ENCODE measurements around the gene CRYBG1. TPM values are rescaled to one million over a fixed set of nuclear protein-coding genes. Genes with fewer than 3 reads are reported as not detected.
A peak's percentile ranks its signal among the peaks of the same experiment; 100 is the strongest.

The CRYBG1 gene
- total RNA-seq, 2 donors from 2014 or later = 10.1 to 11.5 TPM

DNA sequence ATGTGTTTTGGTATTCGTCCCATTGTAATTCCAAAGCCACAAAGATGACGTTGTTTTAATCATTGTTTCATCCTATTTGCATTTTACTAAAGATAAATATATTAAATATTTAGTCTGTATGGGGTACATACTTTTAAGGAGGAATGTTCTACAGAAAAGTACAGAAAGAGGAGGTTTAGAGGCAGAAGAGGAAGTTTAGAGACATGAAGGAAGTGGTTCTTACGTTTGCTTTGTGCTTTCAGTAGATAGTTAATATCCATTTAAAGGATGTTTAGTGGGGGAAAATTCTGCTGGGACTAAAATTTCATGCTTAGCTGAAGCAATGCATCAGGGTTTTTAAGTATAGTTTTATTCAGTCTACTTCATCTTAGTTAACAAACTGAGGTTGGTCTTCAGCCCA is 116.6 kb downstream of the CRYBG1 start:
- Histone ChIP-seq H3K4me3 (no peak overlapping the region), H3K27ac (peak overlapping the region in 1 of 4 donors; percentile 40), H3K36me3 (replicated peaks in 1 of 2; ENCODE audit: insufficient read depth in 1 of 2, low read depth in 2 of 2) (no peaks in the 10 kb centered on the region), H3K9me3 (no peaks in the 10 kb centered on the region), H3K4me1 (peaks cover 3% of the 10 kb centered on the region), H3K27me3 (no peaks in the 10 kb centered on the region)
- intact Hi-C loops (cut with DNase I) = no loop called here
- ATAC-seq (no peak), DNase-seq (no peak)
- 45 to 47% methylated on average over 3 of the region's 3 CpGs for WGBS, 2 donors
- TF ChIP-seq CTCF (IDR thresholded peaks at IDR 0.05) = no peak
- no peak for TF ChIP-seq POLR2A (IDR thresholded peaks at IDR 0.05)

DNA sequence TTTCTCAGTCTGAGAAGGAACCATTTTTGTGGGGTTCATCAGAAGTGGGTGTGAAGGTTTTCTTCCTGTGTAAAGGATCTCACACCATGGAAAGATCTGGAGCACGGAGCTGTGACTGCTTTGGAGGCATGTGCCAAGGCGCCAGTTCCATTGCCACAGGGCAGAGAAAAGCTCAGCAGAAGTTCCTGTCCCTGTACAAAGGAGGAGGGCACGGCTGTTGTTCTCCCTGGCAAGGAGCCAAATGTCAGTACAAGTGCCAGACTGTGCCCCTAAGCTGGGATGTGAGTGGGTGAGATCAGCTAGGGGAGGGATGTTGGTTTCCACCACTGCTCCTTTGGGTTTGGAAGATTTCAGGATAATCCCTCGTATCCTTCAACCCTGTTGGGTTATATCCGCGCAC is 117.3 kb downstream of the CRYBG1 start:
- Histone ChIP-seq H3K27me3 (no peaks in the 10 kb centered on the region), H3K27ac (peak overlapping the region in 1 of 4 donors; percentile 40), H3K4me3 (no peak overlapping the region), H3K4me1 (peaks cover 3% of the 10 kb centered on the region), H3K36me3 (replicated peaks in 1 of 2; ENCODE audit: insufficient read depth in 1 of 2, low read depth in 2 of 2) (no peaks in the 10 kb centered on the region), H3K9me3 (no peaks in the 10 kb centered on the region)
- DNase-seq (peak in 1 of 4 donors; percentile 41), ATAC-seq (no peak)
- intact Hi-C loops (cut with DNase I) = no loop called here
- TF ChIP-seq POLR2A (IDR thresholded peaks at IDR 0.05) = no peak
- no peak for TF ChIP-seq CTCF (IDR thresholded peaks at IDR 0.05)
- WGBS, 2 donors = 76 to 79% methylated on average over 6 of the region's 6 CpGs

GRCh38 chr6:106486236-106486635 is 125.7 kb downstream of the CRYBG1 start:
- H3K27ac ChIP-seq = no peak overlapping the region
- TF ChIP-seq CTCF (IDR thresholded peaks at IDR 0.05) = no peak
- no peak for TF ChIP-seq POLR2A (IDR thresholded peaks at IDR 0.05)
- intact Hi-C loops (cut with DNase I) = no loop called here
- no peaks in the 10 kb centered on the region for H3K27me3 ChIP-seq
- whole genome bisulfite sequencing, 2 donors = 82 to 86% methylated on average over 1 of the region's 1 CpG
- peaks cover 13% of the 10 kb centered on the region for H3K4me1 ChIP-seq
- H3K4me3 ChIP-seq = no peak overlapping the region
- ATAC-seq (no peak), DNase-seq (no peak)
- H3K9me3 ChIP-seq = no peaks in the 10 kb centered on the region
- H3K36me3 ChIP-seq (replicated peaks in 1 of 2; ENCODE audit: insufficient read depth in 1 of 2, low read depth in 2 of 2) = no peaks in the 10 kb centered on the region

DNA sequence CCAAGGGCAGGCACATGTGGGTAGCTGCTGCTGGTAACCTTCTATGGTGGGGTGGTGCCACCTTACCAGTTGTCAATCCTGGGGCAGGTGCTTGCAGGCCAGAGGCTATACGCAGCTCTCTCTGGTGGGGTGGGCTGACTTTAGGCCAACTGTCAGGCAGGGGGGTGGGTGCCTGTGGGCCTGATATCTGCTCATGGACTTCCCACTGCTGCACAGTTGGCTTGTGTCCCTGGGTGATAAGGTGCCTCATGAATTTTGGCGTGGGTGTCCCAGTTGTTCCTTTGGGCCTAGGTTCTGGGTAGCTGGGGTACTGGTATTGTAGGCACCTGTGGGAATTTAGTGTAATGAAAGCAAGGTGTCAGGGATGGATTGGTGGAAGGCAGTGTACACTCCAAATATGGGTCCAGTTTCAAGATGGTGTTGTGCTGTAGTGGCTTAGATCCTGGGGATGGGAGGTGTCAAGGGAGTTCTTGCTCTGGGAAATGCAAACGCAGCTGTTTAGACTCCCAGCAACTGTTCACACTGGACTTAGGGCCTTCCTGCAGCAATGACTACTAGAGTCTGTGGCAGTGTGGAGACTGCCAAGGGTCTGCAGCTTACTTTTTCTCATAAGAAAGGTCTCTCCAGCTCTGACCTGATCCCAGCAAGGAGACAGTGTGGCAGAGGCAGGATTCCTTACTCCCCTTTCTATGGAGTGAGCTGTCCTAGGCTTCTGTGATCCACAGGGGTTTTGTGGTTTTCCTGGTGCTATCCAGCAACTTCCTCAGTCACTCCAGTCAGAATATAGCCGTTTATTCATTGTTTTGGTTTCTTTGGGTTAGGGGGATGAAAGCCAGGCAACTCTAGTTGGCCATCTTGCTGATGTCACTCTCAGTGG is 128.2 kb downstream of the CRYBG1 start:
- Histone ChIP-seq H3K27ac (peak overlapping the region in 3 of 4 donors; percentile 60 to 85 (median 75)), H3K9me3 (no peaks in the 10 kb centered on the region), H3K27me3 (no peaks in the 10 kb centered on the region), H3K4me3 (no peak overlapping the region), H3K4me1 (peaks cover 13% of the 10 kb centered on the region), H3K36me3 (replicated peaks in 1 of 2; ENCODE audit: insufficient read depth in 1 of 2, low read depth in 2 of 2) (no peaks in the 10 kb centered on the region)
- ATAC-seq = peak; percentile 95
- peak; percentile 39 to 80 (median 64) for DNase-seq
- TF ChIP-seq CTCF (IDR thresholded peaks at IDR 0.05) = no peak
- TF ChIP-seq POLR2A (IDR thresholded peaks at IDR 0.05) = no peak
- intact Hi-C loops (cut with DNase I) = no loop called here
- 21 to 51% methylated on average over 3 to 4 of the region's 4 CpGs for WGBS, 2 donors

DNA sequence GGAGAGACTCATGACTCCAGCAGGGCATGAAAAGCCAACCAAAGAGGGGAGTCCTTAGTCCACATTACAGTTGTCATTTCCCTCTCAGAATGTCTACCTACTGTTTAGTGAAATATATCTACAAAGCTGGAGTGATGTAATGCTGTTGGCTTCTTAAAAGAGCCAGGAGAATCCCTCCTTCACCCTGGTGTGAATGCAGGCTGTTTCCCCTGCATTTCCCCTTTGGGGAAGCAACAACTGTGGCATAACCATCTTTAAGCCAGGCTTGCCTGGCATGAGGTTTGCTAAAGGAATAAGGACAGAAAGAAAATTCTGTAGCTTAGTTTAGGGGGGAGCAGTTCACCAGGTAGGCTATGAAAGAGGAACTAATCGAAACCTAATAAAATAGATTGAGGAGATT is 129.5 kb downstream of the CRYBG1 start:
- WGBS, 2 donors = 79 to 88% methylated on average over 1 of the region's 1 CpG
- DNase-seq = no peak
- TF ChIP-seq POLR2A (IDR thresholded peaks at IDR 0.05) = no peak
- no peak for TF ChIP-seq CTCF (IDR thresholded peaks at IDR 0.05)
- H3K27ac ChIP-seq = no peak overlapping the region
- H3K27me3 ChIP-seq = no peaks in the 10 kb centered on the region
- intact Hi-C loops (cut with DNase I) = no loop called here
- peaks cover 13% of the 10 kb centered on the region for H3K4me1 ChIP-seq
- no peak overlapping the region for H3K4me3 ChIP-seq
- no peak for ATAC-seq
- no peaks in the 10 kb centered on the region for H3K9me3 ChIP-seq
- H3K36me3 ChIP-seq (replicated peaks in 1 of 2; ENCODE audit: insufficient read depth in 1 of 2, low read depth in 2 of 2) = no peaks in the 10 kb centered on the region

Measured in body of pancreas (tissue), 4 donors.